Measurements from ENCODE around the gene KRT76.

The KRT76 gene

GRCh38 chr12:52776913-52777395 is at the start of gene KRT76:
TSS of gene KRT76 (minus strand) at chr12:52777345. CDS start at chr12:52777291, 54 bp downstream.
- no peak for DNase-seq

GRCh38 chr12:52825961-52826360 is 48.8 kb upstream of the KRT76 start:
- no peak for DNase-seq

GRCh38 chr12:52824741-52825410 is 47.7 kb upstream of the KRT76 start:
- no peak for DNase-seq

- no peak for DNase-seq
Observed at GRCh38 chr12:52823761-52824450, 46.8 kb upstream of the KRT76 start.

- no peak for DNase-seq
Observed at GRCh38 chr12:52822771-52823510, 45.8 kb upstream of the KRT76 start.

- DNase-seq, result no peak
Observed at GRCh38 chr12:52821826-52822660, 44.9 kb upstream of the KRT76 start.

GRCh38 chr12:52821071-52821730 is 44.1 kb upstream of the KRT76 start:
- no peak for DNase-seq

- DNase-seq, result no peak
Observed at GRCh38 chr12:52820521-52820920, 43.4 kb upstream of the KRT76 start.

- DNase-seq, result no peak
Observed at GRCh38 chr12:52819731-52820510, 42.8 kb upstream of the KRT76 start.

GRCh38 chr12:52818887-52819420 is 41.8 kb upstream of the KRT76 start:
- no peak for DNase-seq

GRCh38 chr12:52818388-52818787 is 41.2 kb upstream of the KRT76 start:
- DNase-seq, result no peak

- DNase-seq, result no peak
Observed at GRCh38 chr12:52817699-52818238, 40.6 kb upstream of the KRT76 start.

GRCh38 chr12:52817003-52817698 is 40.0 kb upstream of the KRT76 start:
- DNase-seq, result no peak

GRCh38 chr12:52815676-52816588 is 38.8 kb upstream of the KRT76 start:
- DNase-seq, result no peak

- no peak for DNase-seq
Observed at GRCh38 chr12:52815161-52815560, 38.0 kb upstream of the KRT76 start.

- no peak for DNase-seq
Observed at GRCh38 chr12:52814710-52815155, 37.6 kb upstream of the KRT76 start.

- DNase-seq, result no peak
Observed at GRCh38 chr12:52813885-52814709, 37.0 kb upstream of the KRT76 start, which contains the start of gene KRT4. TSS of gene KRT4 (minus strand) at chr12:52814116. CDS start at chr12:52814058, 58 bp downstream.
